Liver (tissue), 9 donors: Measurements from ENCODE around the gene KCNMA1. TPM values are rescaled to one million over a fixed set of nuclear protein-coding genes. Genes with fewer than 3 reads are reported as not detected.

Experiments
- DNase-seq: peaks from one replicate; pipeline ENCODE4 v3.0.0-alpha.2; 2017; ENCODE audit warnings: low spot score
- H3K27ac ChIP-seq, 2 donors: one replicate each; pipeline ENCODE4 v1.7.0; 2013; ENCODE audit warnings: inconsistent platforms in 2 of 2, low read length in 2 of 2, control low read depth in 1 of 2, low read depth in 1 of 2, mild to moderate bottlenecking in 1 of 2
- H3K27me3 ChIP-seq, 4 donors: one replicate each; pipeline versions ENCODE4 v1.6.1 to v1.7.0; 2013; ENCODE audit warnings: low read length in 3 of 4, inconsistent platforms in 1 of 4, mild to moderate bottlenecking in 1 of 4, moderate library complexity in 1 of 4; ENCODE audit not compliant: control insufficient read depth in 4 of 4, insufficient read depth in 4 of 4
- H3K36me3 ChIP-seq, 4 donors: one replicate each; pipeline versions ENCODE4 v1.6.1 to v1.7.0; 2013; ENCODE audit warnings: low read length in 3 of 4, mild to moderate bottlenecking in 3 of 4, low read depth in 1 of 4, moderate library complexity in 1 of 4; ENCODE audit not compliant: control insufficient read depth in 4 of 4, insufficient read depth in 3 of 4
- H3K4me1 ChIP-seq, 4 donors: one replicate each; pipeline versions ENCODE4 v1.6.1 to v1.7.0; 2013; ENCODE audit warnings: low read length in 3 of 4, mild to moderate bottlenecking in 3 of 4, moderate library complexity in 1 of 4; ENCODE audit not compliant: control insufficient read depth in 4 of 4, insufficient read depth in 4 of 4
- H3K4me3 ChIP-seq, 3 donors: one replicate each; pipeline versions ENCODE4 v1.6.1 to v1.7.0; 2013; ENCODE audit warnings: low read length in 3 of 3, control low read depth in 1 of 3, low read depth in 1 of 3, mild to moderate bottlenecking in 1 of 3
- H3K9ac ChIP-seq, 2 donors: one replicate each; pipeline ENCODE4 v1.7.0; 2013; ENCODE audit warnings: low read length in 2 of 2, mild to moderate bottlenecking in 2 of 2, moderate library complexity in 2 of 2, control low read depth in 1 of 2, low read depth in 1 of 2
- H3K9me3 ChIP-seq, 4 donors: one replicate each; pipeline versions ENCODE4 v1.6.1 to v1.7.0; 2013; ENCODE audit warnings: low read length in 3 of 4; ENCODE audit not compliant: control insufficient read depth in 4 of 4
- CTCF ChIP-seq: fragments of 150-350 bp; IDR thresholded peaks from 2 replicates; pipeline ENCODE4 v1.5.1; 2017; ENCODE audit warnings: improper control_type of control experiment, low read depth, low read length; ENCODE audit not compliant: missing input control
- EGR1 ChIP-seq, 2 donors: IDR thresholded peaks; 2 replicates each; pipeline ENCODE4 v1.6.1; 2016 to 2018; ENCODE audit warnings: antibody characterized with exemption in 2 of 2, low read depth in 2 of 2
- FOXA1 ChIP-seq: IDR thresholded peaks from 2 replicates; pipeline ENCODE4 v1.6.1; 2016; ENCODE audit warnings: antibody characterized with exemption
- FOXA2 ChIP-seq: IDR thresholded peaks from 2 replicates; pipeline ENCODE4 v1.6.1; 2016; ENCODE audit warnings: antibody characterized with exemption
- GABPA ChIP-seq, 2 donors: IDR thresholded peaks in 1 of 2; conservative IDR thresholded peaks in 1 of 2; 2 replicates each; pipeline ENCODE4 v1.6.1; 2016; ENCODE audit warnings: antibody characterized with exemption in 2 of 2, mild to moderate bottlenecking in 1 of 2, moderate library complexity in 1 of 2
- NR2F2 ChIP-seq: IDR thresholded peaks from 2 replicates; pipeline ENCODE4 v1.6.1; 2016; ENCODE audit warnings: antibody characterized with exemption
- SP1 ChIP-seq: IDR thresholded peaks from 2 replicates; pipeline ENCODE4 v1.6.1; 2018; ENCODE audit warnings: antibody characterized with exemption, mild to moderate bottlenecking
- YY1 ChIP-seq: IDR thresholded peaks from 2 replicates; pipeline ENCODE4 v1.6.1; 2016; ENCODE audit warnings: antibody characterized with exemption, mild to moderate bottlenecking
- WGBS: extraction: QIAGEN DNeasy Blood & Tissue Kit; methylation state at CpG from one replicate; pipeline ENCODE4 v1.1.7; 2013; 5-methylcytosine and 5-hydroxymethylcytosine counted together
- polyA plus RNA-seq, 2 donors: library from polyadenylated mRNA; stranded (reverse) in 1 of 2; unstranded in 1 of 2; fragments of 200-250 nt in 1 of 2; fragments of >200 nt in 1 of 2; fragmentation: Nextera tagmentation in 1 of 2; extraction: Ambion mirVana in 1 of 2; gene quantifications; one replicate each; pipeline versions ENCODE4 v1.2.1 to v1.2.3, GENCODE V29; 2013 to 2015
- total RNA-seq, 2 donors: library from RNA; depleted of rRNA; stranded (reverse); fragments of >200 nt; gene quantifications; one replicate each; pipeline ENCODE4 v1.2.3, GENCODE V29; 2014
- TF ChIP-seq, protein P1 (sequence below): IDR thresholded peaks from 2 replicates; pipeline ENCODE4 v1.6.1; 2016; ENCODE audit warnings: antibody characterized with exemption, mild to moderate bottlenecking
- TF ChIP-seq, protein P2 (sequence below): IDR thresholded peaks from 2 replicates; pipeline ENCODE4 v1.6.1; 2016; ENCODE audit warnings: antibody characterized with exemption
- donor health status: healthy.
- donor health status: healthy.
- donor health status: healthy.
- donor health status: healthy.
- donor health status: healthy.

KCNMA1 gene
- total and polyA plus RNA-seq, 4 donors = 2.5 to 9.7 (median 4.7) TPM

GRCh38 chr10:77416311-77417135, 221.1 kb downstream of the KCNMA1 start:
- Histone ChIP-seq H3K36me3 (no peaks in the 10 kb centered on the region), H3K4me3 (no peak overlapping the region), H3K9ac (no peak overlapping the region), H3K27me3 (no peaks in the 10 kb centered on the region), H3K27ac (no peak overlapping the region), H3K9me3 (no peaks in the 10 kb centered on the region), H3K4me1 (no peaks in the 10 kb centered on the region)
- WGBS = 94% methylated on average over 14 of the region's 14 CpGs
- TF ChIP-seq FOXA2 (no peak), SP1 (no peak), NR2F2 (no peak), EGR1 (IDR thresholded peaks at IDR 0.05; ENCODE audit: low read depth in 2 of 2) (no peak), YY1 (no peak)
- TF ChIP-seq, protein P1, sequence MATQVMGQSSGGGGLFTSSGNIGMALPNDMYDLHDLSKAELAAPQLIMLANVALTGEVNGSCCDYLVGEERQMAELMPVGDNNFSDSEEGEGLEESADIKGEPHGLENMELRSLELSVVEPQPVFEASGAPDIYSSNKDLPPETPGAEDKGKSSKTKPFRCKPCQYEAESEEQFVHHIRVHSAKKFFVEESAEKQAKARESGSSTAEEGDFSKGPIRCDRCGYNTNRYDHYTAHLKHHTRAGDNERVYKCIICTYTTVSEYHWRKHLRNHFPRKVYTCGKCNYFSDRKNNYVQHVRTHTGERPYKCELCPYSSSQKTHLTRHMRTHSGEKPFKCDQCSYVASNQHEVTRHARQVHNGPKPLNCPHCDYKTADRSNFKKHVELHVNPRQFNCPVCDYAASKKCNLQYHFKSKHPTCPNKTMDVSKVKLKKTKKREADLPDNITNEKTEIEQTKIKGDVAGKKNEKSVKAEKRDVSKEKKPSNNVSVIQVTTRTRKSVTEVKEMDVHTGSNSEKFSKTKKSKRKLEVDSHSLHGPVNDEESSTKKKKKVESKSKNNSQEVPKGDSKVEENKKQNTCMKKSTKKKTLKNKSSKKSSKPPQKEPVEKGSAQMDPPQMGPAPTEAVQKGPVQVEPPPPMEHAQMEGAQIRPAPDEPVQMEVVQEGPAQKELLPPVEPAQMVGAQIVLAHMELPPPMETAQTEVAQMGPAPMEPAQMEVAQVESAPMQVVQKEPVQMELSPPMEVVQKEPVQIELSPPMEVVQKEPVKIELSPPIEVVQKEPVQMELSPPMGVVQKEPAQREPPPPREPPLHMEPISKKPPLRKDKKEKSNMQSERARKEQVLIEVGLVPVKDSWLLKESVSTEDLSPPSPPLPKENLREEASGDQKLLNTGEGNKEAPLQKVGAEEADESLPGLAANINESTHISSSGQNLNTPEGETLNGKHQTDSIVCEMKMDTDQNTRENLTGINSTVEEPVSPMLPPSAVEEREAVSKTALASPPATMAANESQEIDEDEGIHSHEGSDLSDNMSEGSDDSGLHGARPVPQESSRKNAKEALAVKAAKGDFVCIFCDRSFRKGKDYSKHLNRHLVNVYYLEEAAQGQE = no peak
- no peak for DNase-seq

DNA sequence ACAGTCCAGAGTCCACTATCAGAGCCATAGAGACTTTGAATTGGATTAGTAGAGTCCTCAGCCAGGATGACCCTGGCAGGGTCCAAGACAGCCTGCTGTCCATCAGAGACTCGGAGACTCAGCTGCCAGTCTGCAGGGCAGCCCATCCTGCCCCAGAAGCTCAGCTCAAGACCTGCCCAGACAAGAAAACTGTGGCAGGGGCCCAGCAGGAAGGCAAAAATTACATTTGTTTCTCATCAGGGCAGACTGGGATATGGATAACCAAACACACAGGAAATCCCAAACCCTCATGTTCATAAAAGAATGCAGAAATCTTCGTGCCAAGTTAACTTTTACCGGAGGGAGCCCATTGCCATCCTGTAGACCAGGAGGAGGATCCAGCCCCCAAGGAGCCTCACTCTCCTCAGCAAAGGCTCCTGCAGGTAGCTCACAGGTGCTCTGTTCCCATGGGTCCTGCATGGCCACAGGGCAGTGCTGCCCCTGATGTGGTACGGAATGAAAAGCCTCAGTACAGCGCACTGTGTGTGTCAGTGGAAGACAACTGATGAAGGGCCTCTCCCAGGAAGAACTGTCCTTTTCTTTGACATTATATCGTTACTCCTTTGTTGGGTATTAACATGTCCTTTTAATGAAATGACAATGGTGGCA, 222.2 kb downstream of the KCNMA1 start:
- Histone ChIP-seq H3K4me1 (no peaks in the 10 kb centered on the region), H3K36me3 (no peaks in the 10 kb centered on the region), H3K4me3 (no peak overlapping the region), H3K9ac (no peak overlapping the region), H3K27me3 (no peaks in the 10 kb centered on the region), H3K27ac (no peak overlapping the region), H3K9me3 (no peaks in the 10 kb centered on the region)
- 79% methylated on average over 6 of the region's 6 CpGs for WGBS
- TF ChIP-seq EGR1 (IDR thresholded peaks at IDR 0.05; ENCODE audit: low read depth in 2 of 2) (no peak), SP1 (no peak), CTCF (no peak), FOXA1 (no peak), GABPA (IDR thresholded peaks at IDR 0.05 in 1 of 2, conservative IDR thresholded peaks at IDR 0.05 in 1 of 2) (no peak)
- TF ChIP-seq, protein P2, sequence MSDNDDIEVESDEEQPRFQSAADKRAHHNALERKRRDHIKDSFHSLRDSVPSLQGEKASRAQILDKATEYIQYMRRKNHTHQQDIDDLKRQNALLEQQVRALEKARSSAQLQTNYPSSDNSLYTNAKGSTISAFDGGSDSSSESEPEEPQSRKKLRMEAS = no peak
- TF ChIP-seq, protein P1 = no peak
- DNase-seq = no peak
